ENCODE results near the gene TXK.
A peak's percentile ranks its signal among the peaks of the same experiment; 100 is the strongest.

The TXK gene

GRCh38 chr4:48100256-48100655 is 33.8 kb downstream of the TXK start:
- DNase-seq = no peak

GRCh38 chr4:48095441-48095840 is 38.6 kb downstream of the TXK start:
- DNase-seq = no peak

- peak; percentile 77 for DNase-seq
Measured at GRCh38 chr4:48093991-48094416, 40.0 kb downstream of the TXK start.

- DNase-seq = no peak
Measured at GRCh38 chr4:48090621-48091020, 43.4 kb downstream of the TXK start.

- DNase-seq = no peak
Measured at GRCh38 chr4:48085821-48086589, 48.0 kb downstream of the TXK start.

- no peak for DNase-seq
Measured at GRCh38 chr4:48082956-48083355, 51.1 kb downstream of the TXK start.

- no peak for DNase-seq
Measured at GRCh38 chr4:48081196-48081595, 52.9 kb downstream of the TXK start.

GRCh38 chr4:48079972-48080391 is 54.1 kb downstream of the TXK start:
- peak; percentile 27 for DNase-seq

- DNase-seq = peak; percentile 20
Measured at GRCh38 chr4:48078862-48079655, 55.0 kb downstream of the TXK start.

GRCh38 chr4:48078425-48078824 is 55.6 kb downstream of the TXK start:
- DNase-seq = no peak

- no peak for DNase-seq
Measured at GRCh38 chr4:48074657-48075056, 59.4 kb downstream of the TXK start.

GRCh38 chr4:48073567-48074103 is 60.4 kb downstream of the TXK start:
- no peak for DNase-seq

- no peak for DNase-seq
Measured at GRCh38 chr4:48071191-48071590, 62.9 kb downstream of the TXK start.

- no peak for DNase-seq
Measured at GRCh38 chr4:48069026-48069425, 65.0 kb downstream of the TXK start.

GRCh38 chr4:48068182-48068581 is 65.9 kb downstream of the TXK start:
- DNase-seq = no peak

- DNase-seq = no peak
Measured at GRCh38 chr4:48067536-48067935, 66.5 kb downstream of the TXK start.

- DNase-seq = no peak
Measured at GRCh38 chr4:48065587-48066052, 68.4 kb downstream of the TXK start.

GRCh38 chr4:48064349-48064748 is 69.7 kb downstream of the TXK start:
- DNase-seq = no peak

GRCh38 chr4:48058617-48059530 is 75.2 kb downstream of the TXK start:
- DNase-seq = no peak

GRCh38 chr4:48051078-48051477 is 83.0 kb downstream of the TXK start:
- DNase-seq = no peak

- DNase-seq = no peak
Measured at GRCh38 chr4:48049483-48049882, 84.6 kb downstream of the TXK start.

GRCh38 chr4:48047896-48048295 is 86.2 kb downstream of the TXK start:
- DNase-seq = no peak

- no peak for DNase-seq
Measured at GRCh38 chr4:48047421-48047844, 86.6 kb downstream of the TXK start.

Measured in T1000 (cell line).